Activated T-helper 17 cell treated with anti-CD3 and anti-CD28 coated beads, Interleukin-2, amount 50 U/mL, for 72 hours (primary cell): Measurements from ENCODE around the gene KLHL15. TPM values are rescaled to one million over a fixed set of nuclear protein-coding genes. Genes with fewer than 3 reads are reported as not detected.
A peak's percentile ranks its signal among the peaks of the same experiment; 100 is the strongest.
"Not testable (repeated sequence)": the region's sequence is repeated elsewhere in the genome, so short reads cannot be mapped to it uniquely, and the experiment has no call there.

Source experiments
- ATAC-seq: fragments of 150-1000 bp; cut with Tn5 transposase; replicated peaks from 2 replicates; pipeline ENCODE4 v1.10.0; 2021; ENCODE audit warnings: mild to moderate bottlenecking, moderate library complexity
- H3K27ac Mint-ChIP-seq: one replicate; pipeline ENCODE4 v1.8.0; 2022; ENCODE audit warnings: mixed read lengths
- H3K27me3 Mint-ChIP-seq: one replicate; pipeline ENCODE4 v1.8.0; 2022; ENCODE audit warnings: mixed read lengths
- H3K36me3 Mint-ChIP-seq: one replicate; pipeline ENCODE4 v1.8.0; 2022; ENCODE audit warnings: low read depth, mild to moderate bottlenecking, mixed read lengths
- H3K4me1 Mint-ChIP-seq: one replicate; pipeline ENCODE4 v1.8.0; 2022; ENCODE audit warnings: mixed read lengths
- H3K4me3 Mint-ChIP-seq: one replicate; pipeline ENCODE4 v1.8.0; 2022; ENCODE audit warnings: mild to moderate bottlenecking, mixed read lengths
- H3K9me3 Mint-ChIP-seq: one replicate; pipeline ENCODE4 v1.8.0; 2022; ENCODE audit warnings: mixed read lengths
- total RNA-seq, 2 donors: library from RNA; stranded (reverse); gene quantifications; one replicate each; pipeline ENCODE4 v1.2.3, GENCODE V29; 2022

Gene KLHL15
- total RNA-seq, 2 donors from 2014 or later = 8.3 to 17.6 TPM

GRCh38 chrX:23993012-23993633 is 33.9 kb downstream of the KLHL15 start:
- Mint-ChIP-seq H3K27ac (peak overlapping the region; percentile 62), H3K4me3 (peak overlapping the region; percentile 35), H3K9me3 (no peaks in the 10 kb centered on the region), H3K4me1 (no peaks in the 10 kb centered on the region), H3K27me3 (no peaks in the 10 kb centered on the region), H3K36me3 (peaks cover 54% of the 10 kb centered on the region)
- peak; percentile 79 for ATAC-seq

- no peak for ATAC-seq
- no peaks in the 10 kb centered on the region for H3K4me1 Mint-ChIP-seq
- peak overlapping the region; percentile 62 for H3K27ac Mint-ChIP-seq
- peaks cover 59% of the 10 kb centered on the region for H3K36me3 Mint-ChIP-seq
- peak overlapping the region; percentile 35 for H3K4me3 Mint-ChIP-seq
- no peaks in the 10 kb centered on the region for H3K27me3 Mint-ChIP-seq
- no peaks in the 10 kb centered on the region for H3K9me3 Mint-ChIP-seq
Observed at GRCh38 chrX:23992431-23992830, 34.6 kb downstream of the KLHL15 start.

GRCh38 chrX:23990455-23990854 is 36.5 kb downstream of the KLHL15 start:
- no peak overlapping the region for H3K4me3 Mint-ChIP-seq
- H3K9me3 Mint-ChIP-seq = no peaks in the 10 kb centered on the region
- no peak for ATAC-seq
- H3K27me3 Mint-ChIP-seq = no peaks in the 10 kb centered on the region
- H3K27ac Mint-ChIP-seq = no peak overlapping the region
- no peaks in the 10 kb centered on the region for H3K4me1 Mint-ChIP-seq
- H3K36me3 Mint-ChIP-seq = peaks cover 67% of the 10 kb centered on the region

- no peak for ATAC-seq
- Mint-ChIP-seq H3K4me1 (no peaks in the 10 kb centered on the region), H3K27me3 (no peaks in the 10 kb centered on the region), H3K4me3 (no peak overlapping the region), H3K9me3 (no peaks in the 10 kb centered on the region), H3K36me3 (peaks cover 75% of the 10 kb centered on the region), H3K27ac (no peak overlapping the region)
Observed at GRCh38 chrX:23989689-23990088, 37.3 kb downstream of the KLHL15 start.

- Mint-ChIP-seq H3K27me3 (no peaks in the 10 kb centered on the region), H3K9me3 (no peaks in the 10 kb centered on the region), H3K4me3 (no peak overlapping the region), H3K36me3 (peaks cover 52% of the 10 kb centered on the region), H3K4me1 (no peaks in the 10 kb centered on the region), H3K27ac (no peak overlapping the region)
- ATAC-seq = no peak
Observed at GRCh38 chrX:23982891-23983290, 44.1 kb downstream of the KLHL15 start.

DNA sequence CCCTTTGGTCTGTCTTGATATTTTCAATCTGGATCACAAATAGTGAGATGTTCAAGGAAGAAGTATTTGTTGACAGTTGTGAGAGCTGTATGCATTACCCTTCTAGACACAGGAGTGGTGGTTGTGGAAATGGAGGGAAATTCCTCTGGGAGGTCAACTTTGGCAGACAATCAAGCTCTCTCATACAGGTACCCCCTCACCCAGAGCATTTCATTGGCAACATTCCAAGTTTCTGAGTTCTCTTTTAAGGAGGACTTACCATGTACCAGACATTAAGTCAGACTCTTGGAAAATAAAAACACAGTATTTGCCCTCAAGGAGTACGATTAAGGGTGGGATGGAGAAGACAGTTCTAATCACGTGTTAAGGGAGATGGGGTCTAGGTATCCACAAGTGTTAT is 45.3 kb downstream of the KLHL15 start:
- Mint-ChIP-seq H3K9me3 (no peaks in the 10 kb centered on the region), H3K27ac (no peak overlapping the region), H3K27me3 (no peaks in the 10 kb centered on the region), H3K4me3 (no peak overlapping the region), H3K4me1 (no peaks in the 10 kb centered on the region), H3K36me3 (peaks cover 45% of the 10 kb centered on the region)
- ATAC-seq = no peak

DNA sequence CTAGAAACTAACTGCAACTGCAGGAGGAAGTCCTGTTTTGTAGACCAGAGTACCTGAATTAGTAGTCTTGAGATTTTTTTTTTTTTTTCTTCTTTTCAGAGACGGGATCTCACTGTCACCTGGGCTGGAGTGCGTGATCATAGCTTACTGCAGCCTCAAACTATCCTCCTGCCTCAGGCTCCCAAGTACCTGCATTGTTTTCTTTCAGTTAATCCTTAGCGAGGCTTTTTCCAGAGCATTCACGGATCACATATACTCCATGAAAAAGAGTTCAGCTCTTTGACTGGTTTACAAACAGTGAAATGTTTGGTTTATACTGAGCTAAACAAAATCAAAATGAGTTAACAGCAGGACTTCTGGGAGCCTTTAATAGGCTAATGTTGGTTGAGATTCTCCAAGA is 45.8 kb downstream of the KLHL15 start:
- Mint-ChIP-seq H3K9me3 (no peaks in the 10 kb centered on the region), H3K27me3 (no peaks in the 10 kb centered on the region), H3K27ac (no peak overlapping the region), H3K36me3 (peaks cover 40% of the 10 kb centered on the region), H3K4me1 (no peaks in the 10 kb centered on the region), H3K4me3 (no peak overlapping the region)
- ATAC-seq = no peak

- H3K4me3 Mint-ChIP-seq = no peak overlapping the region
- no peaks in the 10 kb centered on the region for H3K9me3 Mint-ChIP-seq
- no peaks in the 10 kb centered on the region for H3K27me3 Mint-ChIP-seq
- no peaks in the 10 kb centered on the region for H3K4me1 Mint-ChIP-seq
- H3K36me3 Mint-ChIP-seq = peaks cover 29% of the 10 kb centered on the region
- no peak for ATAC-seq
- H3K27ac Mint-ChIP-seq = no peak overlapping the region
Observed at GRCh38 chrX:23980011-23980441, 47.0 kb downstream of the KLHL15 start.

DNA sequence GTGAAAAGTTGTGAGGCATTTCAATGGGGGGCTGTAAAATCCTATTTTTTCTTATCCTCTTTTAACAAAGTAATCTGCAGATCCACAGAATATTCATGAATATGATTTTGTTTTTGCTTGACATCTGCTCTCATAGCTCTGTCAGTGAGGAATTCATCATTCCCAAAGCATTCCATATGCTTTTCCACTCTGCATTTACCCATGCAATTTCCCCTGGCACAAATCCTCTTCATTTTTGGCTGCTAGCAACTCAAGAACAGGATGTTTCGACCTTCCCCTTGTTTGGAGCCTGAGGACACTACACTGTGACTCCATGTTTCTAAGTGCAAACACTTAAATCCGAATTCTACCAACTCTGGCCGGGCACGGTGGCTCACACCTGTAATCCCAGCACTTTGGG is 48.5 kb downstream of the KLHL15 start:
- Mint-ChIP-seq H3K27ac (no peak overlapping the region), H3K9me3 (no peaks in the 10 kb centered on the region), H3K36me3 (peaks cover 17% of the 10 kb centered on the region), H3K4me3 (no peak overlapping the region), H3K27me3 (no peaks in the 10 kb centered on the region), H3K4me1 (no peaks in the 10 kb centered on the region)
- no peak for ATAC-seq

GRCh38 chrX:23965630-23966029 is 61.4 kb downstream of the KLHL15 start:
- ATAC-seq, H3K9me3 Mint-ChIP-seq, H3K4me3 Mint-ChIP-seq, H3K4me1 Mint-ChIP-seq, H3K27me3 Mint-ChIP-seq, H3K36me3 Mint-ChIP-seq, H3K27ac Mint-ChIP-seq: not testable (repeated sequence)

DNA sequence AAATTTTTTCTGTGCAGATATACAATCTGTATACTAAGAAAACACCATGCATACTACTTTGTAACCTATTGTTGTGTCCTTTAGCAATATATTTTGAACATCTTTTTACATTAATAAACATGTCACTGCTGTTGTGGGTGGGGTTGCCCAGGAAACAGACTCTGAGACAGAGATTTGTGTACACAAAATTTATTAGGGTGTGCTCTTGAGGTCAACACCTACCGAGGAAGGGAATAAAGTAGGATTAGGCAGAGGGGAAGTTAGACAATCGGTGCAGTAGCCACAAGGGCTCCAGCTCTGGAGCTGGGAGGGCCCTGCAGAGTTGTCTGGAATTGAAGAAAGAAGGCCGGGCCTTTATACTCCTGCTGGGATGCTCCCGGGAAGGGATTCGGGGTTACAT is 62.8 kb downstream of the KLHL15 start:
- no peak for ATAC-seq
- no peak overlapping the region for H3K4me3 Mint-ChIP-seq
- H3K27ac Mint-ChIP-seq = no peak overlapping the region
- H3K27me3 Mint-ChIP-seq = no peaks in the 10 kb centered on the region
- no peaks in the 10 kb centered on the region for H3K9me3 Mint-ChIP-seq
- no peaks in the 10 kb centered on the region for H3K4me1 Mint-ChIP-seq
- no peaks in the 10 kb centered on the region for H3K36me3 Mint-ChIP-seq

DNA sequence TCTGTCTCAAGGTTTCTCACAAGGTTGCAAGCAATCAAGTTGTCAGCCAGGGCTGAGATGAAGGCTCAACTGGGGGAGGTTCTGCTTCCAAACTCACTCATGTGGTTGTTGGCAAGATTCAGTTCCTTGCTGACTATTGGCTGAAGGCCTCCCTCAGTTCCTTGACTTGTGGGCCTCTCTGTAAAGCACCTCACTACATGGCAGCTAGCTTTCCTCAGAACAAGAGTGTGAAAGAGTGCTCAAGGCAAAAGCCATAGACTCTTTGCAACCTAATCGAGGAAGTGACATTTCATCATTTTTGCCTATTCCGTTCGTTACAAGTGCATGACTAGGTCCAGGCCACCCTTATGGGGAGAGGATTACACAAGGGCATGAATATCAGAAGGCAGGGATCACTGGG is 67.2 kb downstream of the KLHL15 start:
- Mint-ChIP-seq H3K4me1 (no peaks in the 10 kb centered on the region), H3K4me3 (no peak overlapping the region), H3K36me3 (no peaks in the 10 kb centered on the region), H3K9me3 (no peaks in the 10 kb centered on the region), H3K27ac (no peak overlapping the region), H3K27me3 (no peaks in the 10 kb centered on the region)
- ATAC-seq = no peak

DNA sequence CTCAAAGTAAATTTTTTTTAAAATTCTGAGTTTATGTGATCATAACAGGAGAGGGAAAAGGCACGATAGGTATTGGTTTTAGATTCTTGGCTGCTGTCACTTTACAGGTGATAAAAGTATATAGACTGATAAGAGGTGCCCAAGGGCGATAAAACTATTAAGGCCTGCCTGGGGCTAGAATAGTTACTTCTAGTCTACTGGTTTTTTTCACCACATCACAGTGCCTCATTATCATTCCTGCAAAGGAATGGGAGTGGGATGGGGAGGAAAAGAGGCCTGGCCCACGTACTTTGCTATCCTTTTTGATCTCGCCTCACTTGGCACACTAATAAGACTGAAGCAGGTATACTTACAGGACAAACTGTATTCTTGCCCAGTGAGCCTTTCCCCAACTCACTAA is 72.6 kb downstream of the KLHL15 start:
- Mint-ChIP-seq H3K9me3 (no peaks in the 10 kb centered on the region), H3K36me3 (no peaks in the 10 kb centered on the region), H3K4me1 (no peaks in the 10 kb centered on the region), H3K4me3 (peak overlapping the region; percentile 75), H3K27ac (no peak overlapping the region), H3K27me3 (no peaks in the 10 kb centered on the region)
- no peak for ATAC-seq

DNA sequence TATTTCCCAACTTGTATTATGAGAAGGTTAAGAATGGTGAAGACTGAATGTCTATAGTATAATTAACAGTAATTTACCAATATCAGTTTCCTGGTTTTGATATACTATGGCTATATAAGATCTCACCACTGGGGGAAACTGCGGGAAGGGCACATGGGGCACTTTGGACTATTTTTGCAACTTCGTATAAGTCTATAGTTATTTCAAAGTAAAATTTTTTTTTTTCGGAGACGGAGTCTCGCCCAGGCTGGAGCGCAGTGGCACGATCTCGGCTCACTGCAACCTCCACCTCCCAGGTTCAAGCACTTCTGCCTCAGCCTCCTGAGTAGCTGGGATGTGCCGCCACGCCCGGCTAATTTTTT is 73.1 kb downstream of the KLHL15 start:
- no peaks in the 10 kb centered on the region for H3K27me3 Mint-ChIP-seq
- H3K9me3 Mint-ChIP-seq = no peaks in the 10 kb centered on the region
- H3K27ac Mint-ChIP-seq = peak overlapping the region; percentile 82
- H3K4me1 Mint-ChIP-seq = no peaks in the 10 kb centered on the region
- no peak for ATAC-seq
- peak overlapping the region; percentile 75 for H3K4me3 Mint-ChIP-seq
- no peaks in the 10 kb centered on the region for H3K36me3 Mint-ChIP-seq

DNA sequence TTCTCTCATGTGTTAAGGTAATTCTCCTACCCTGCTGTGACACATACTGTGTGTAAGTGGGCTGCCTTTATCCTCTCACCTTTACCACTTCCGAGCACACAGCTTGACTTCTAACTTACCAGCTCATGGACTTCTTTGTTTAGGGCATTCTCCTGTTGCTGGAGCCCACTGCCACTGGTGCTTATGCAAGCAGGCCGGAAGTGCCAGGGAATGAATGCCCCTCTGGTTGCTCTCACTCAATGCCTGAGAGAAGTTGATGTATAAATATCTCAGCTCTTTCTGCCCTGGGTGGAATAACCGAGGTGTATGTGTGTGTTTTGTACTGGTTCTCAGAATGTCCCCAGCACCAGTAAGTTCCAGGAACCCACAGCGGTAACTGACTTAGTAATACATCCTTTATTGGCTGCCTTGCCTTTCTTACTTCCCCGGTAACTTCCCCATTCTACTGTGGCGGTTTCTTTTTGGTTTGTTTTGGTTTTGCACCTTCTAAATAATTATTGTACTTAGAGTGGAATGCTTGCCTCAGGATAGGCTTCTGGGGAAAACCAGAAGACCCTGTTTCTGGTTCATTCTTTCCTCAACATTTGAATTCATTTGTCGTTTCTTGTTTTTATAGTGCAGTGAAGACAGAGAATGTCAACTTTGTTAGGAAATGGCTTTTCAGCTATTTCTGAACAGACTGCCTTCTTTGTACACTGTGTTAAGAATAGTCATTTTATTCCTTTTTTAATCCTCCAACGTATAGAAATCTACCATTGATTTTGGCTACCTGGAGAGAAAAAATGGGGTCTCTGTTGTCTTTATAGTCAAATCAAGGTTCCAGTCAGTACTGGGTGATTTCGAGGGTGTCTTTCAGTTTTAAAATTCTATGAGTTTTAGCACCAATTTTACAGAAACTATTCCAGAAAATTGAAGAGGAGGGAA is 73.7 kb downstream of the KLHL15 start:
- Mint-ChIP-seq H3K9me3 (no peaks in the 10 kb centered on the region), H3K4me3 (peak overlapping the region; percentile 75), H3K36me3 (no peaks in the 10 kb centered on the region), H3K27me3 (no peaks in the 10 kb centered on the region), H3K27ac (peak overlapping the region; percentile 82), H3K4me1 (no peaks in the 10 kb centered on the region)
- ATAC-seq = peak; percentile 96
